ENCODE results near the gene SLC22A31.

DNA sequence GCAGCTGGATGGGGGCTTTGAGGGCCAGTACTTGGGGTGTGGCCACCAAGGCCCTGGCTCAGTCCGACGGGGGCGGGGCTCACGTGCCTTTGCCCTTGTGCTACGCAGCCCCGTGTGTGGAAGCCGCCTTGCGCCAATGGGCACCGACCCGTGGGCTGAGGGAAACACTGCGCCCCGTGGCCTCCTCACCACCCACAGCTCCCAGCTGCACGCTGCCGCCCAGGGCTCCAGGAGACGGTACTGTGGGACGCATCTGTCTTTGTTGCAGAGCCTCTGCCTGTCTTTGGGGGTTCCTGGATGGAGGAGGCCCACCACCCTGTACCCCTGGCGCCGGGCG, 21.2 kb downstream of the SLC22A31 start:
- TF ChIP-seq CTCF (IDR thresholded peaks at IDR 0.05; ENCODE audit: insufficient read depth, low read length, poor library complexity, severe bottlenecking) (no peak), EZH2phosphoT487 (conservative IDR thresholded peaks at IDR 0.05; ENCODE audit: low read length) (no peak)
